Measurements from ENCODE around the gene CRIM1.

DNA sequence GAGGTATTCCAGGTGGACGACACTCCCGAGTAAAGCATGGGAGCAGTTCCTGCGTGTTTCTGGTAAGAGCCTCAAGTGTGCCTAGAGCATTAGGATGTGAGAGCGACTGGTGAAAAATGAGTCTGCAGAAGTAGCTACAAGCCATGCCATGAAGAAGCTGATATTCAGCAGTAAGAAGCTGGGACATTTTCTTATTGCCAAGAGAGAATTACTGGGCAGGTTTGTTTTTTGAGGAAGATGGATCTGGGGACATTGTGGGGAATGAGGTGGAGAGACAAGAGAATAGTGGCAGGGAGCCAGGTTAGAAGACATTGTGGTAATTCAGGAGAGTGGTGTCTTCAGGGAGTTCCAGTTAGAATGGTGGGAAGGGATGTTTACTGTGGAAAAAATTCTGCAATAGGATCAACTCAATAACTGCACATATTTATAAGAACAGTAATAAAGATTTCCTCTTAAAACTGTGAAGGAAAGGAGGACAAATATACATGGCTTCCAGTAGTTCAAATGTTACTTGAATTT is 38.2 kb downstream of the CRIM1 start:
- TF ChIP-seq, protein P1, sequence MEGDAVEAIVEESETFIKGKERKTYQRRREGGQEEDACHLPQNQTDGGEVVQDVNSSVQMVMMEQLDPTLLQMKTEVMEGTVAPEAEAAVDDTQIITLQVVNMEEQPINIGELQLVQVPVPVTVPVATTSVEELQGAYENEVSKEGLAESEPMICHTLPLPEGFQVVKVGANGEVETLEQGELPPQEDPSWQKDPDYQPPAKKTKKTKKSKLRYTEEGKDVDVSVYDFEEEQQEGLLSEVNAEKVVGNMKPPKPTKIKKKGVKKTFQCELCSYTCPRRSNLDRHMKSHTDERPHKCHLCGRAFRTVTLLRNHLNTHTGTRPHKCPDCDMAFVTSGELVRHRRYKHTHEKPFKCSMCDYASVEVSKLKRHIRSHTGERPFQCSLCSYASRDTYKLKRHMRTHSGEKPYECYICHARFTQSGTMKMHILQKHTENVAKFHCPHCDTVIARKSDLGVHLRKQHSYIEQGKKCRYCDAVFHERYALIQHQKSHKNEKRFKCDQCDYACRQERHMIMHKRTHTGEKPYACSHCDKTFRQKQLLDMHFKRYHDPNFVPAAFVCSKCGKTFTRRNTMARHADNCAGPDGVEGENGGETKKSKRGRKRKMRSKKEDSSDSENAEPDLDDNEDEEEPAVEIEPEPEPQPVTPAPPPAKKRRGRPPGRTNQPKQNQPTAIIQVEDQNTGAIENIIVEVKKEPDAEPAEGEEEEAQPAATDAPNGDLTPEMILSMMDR (IDR thresholded peaks at IDR 0.05) = no peak
- TF ChIP-seq, protein P2, sequence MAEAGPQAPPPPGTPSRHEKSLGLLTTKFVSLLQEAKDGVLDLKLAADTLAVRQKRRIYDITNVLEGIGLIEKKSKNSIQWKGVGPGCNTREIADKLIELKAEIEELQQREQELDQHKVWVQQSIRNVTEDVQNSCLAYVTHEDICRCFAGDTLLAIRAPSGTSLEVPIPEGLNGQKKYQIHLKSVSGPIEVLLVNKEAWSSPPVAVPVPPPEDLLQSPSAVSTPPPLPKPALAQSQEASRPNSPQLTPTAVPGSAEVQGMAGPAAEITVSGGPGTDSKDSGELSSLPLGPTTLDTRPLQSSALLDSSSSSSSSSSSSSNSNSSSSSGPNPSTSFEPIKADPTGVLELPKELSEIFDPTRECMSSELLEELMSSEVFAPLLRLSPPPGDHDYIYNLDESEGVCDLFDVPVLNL (CRISPR knock-in tag; IDR thresholded peaks at IDR 0.05; ENCODE audit: borderline replicate concordance, low read depth) = no peak
- TF ChIP-seq CBFB (CRISPR knock-in tag; IDR thresholded peaks at IDR 0.05; ENCODE audit: low read depth) (no peak), CREB1 (CRISPR knock-in tag; IDR thresholded peaks at IDR 0.05) (no peak), SMAD3 (CRISPR knock-in tag; IDR thresholded peaks at IDR 0.05; ENCODE audit: borderline replicate concordance) (no peak), KAT7 (CRISPR knock-in tag; IDR thresholded peaks at IDR 0.05; ENCODE audit: borderline replicate concordance) (no peak), CREM (CRISPR knock-in tag; IDR thresholded peaks at IDR 0.05) (no peak), NR3C1 (CRISPR knock-in tag; conservative IDR thresholded peaks at IDR 0.05; ENCODE audit: low read depth) (no peak)
- TF ChIP-seq, protein P3, sequence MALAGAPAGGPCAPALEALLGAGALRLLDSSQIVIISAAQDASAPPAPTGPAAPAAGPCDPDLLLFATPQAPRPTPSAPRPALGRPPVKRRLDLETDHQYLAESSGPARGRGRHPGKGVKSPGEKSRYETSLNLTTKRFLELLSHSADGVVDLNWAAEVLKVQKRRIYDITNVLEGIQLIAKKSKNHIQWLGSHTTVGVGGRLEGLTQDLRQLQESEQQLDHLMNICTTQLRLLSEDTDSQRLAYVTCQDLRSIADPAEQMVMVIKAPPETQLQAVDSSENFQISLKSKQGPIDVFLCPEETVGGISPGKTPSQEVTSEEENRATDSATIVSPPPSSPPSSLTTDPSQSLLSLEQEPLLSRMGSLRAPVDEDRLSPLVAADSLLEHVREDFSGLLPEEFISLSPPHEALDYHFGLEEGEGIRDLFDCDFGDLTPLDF (CRISPR knock-in tag; IDR thresholded peaks at IDR 0.05) = no peak
- TF ChIP-seq, protein P4, sequence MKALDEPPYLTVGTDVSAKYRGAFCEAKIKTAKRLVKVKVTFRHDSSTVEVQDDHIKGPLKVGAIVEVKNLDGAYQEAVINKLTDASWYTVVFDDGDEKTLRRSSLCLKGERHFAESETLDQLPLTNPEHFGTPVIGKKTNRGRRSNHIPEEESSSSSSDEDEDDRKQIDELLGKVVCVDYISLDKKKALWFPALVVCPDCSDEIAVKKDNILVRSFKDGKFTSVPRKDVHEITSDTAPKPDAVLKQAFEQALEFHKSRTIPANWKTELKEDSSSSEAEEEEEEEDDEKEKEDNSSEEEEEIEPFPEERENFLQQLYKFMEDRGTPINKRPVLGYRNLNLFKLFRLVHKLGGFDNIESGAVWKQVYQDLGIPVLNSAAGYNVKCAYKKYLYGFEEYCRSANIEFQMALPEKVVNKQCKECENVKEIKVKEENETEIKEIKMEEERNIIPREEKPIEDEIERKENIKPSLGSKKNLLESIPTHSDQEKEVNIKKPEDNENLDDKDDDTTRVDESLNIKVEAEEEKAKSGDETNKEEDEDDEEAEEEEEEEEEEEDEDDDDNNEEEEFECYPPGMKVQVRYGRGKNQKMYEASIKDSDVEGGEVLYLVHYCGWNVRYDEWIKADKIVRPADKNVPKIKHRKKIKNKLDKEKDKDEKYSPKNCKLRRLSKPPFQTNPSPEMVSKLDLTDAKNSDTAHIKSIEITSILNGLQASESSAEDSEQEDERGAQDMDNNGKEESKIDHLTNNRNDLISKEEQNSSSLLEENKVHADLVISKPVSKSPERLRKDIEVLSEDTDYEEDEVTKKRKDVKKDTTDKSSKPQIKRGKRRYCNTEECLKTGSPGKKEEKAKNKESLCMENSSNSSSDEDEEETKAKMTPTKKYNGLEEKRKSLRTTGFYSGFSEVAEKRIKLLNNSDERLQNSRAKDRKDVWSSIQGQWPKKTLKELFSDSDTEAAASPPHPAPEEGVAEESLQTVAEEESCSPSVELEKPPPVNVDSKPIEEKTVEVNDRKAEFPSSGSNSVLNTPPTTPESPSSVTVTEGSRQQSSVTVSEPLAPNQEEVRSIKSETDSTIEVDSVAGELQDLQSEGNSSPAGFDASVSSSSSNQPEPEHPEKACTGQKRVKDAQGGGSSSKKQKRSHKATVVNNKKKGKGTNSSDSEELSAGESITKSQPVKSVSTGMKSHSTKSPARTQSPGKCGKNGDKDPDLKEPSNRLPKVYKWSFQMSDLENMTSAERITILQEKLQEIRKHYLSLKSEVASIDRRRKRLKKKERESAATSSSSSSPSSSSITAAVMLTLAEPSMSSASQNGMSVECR (CRISPR knock-in tag; IDR thresholded peaks at IDR 0.05; ENCODE audit: borderline replicate concordance) = no peak
- TF ChIP-seq, protein P5, sequence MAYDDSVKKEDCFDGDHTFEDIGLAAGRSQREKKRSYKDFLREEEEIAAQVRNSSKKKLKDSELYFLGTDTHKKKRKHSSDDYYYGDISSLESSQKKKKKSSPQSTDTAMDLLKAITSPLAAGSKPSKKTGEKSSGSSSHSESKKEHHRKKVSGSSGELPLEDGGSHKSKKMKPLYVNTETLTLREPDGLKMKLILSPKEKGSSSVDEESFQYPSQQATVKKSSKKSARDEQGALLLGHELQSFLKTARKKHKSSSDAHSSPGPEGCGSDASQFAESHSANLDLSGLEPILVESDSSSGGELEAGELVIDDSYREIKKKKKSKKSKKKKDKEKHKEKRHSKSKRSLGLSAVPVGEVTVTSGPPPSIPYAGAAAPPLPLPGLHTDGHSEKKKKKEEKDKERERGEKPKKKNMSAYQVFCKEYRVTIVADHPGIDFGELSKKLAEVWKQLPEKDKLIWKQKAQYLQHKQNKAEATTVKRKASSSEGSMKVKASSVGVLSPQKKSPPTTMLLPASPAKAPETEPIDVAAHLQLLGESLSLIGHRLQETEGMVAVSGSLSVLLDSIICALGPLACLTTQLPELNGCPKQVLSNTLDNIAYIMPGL (CRISPR knock-in tag; IDR thresholded peaks at IDR 0.05) = no peak
